Measurements from ENCODE around the gene PGGT1B. TPM values are rescaled to one million over a fixed set of nuclear protein-coding genes. Genes with fewer than 3 reads are reported as not detected.
A peak's percentile ranks its signal among the peaks of the same experiment; 100 is the strongest.

PGGT1B gene
- total and polyA plus RNA-seq, 2 donors (not counting 1 experiment from before 2014, with no cell fraction given): 3.8 to 63.4 TPM

DNA sequence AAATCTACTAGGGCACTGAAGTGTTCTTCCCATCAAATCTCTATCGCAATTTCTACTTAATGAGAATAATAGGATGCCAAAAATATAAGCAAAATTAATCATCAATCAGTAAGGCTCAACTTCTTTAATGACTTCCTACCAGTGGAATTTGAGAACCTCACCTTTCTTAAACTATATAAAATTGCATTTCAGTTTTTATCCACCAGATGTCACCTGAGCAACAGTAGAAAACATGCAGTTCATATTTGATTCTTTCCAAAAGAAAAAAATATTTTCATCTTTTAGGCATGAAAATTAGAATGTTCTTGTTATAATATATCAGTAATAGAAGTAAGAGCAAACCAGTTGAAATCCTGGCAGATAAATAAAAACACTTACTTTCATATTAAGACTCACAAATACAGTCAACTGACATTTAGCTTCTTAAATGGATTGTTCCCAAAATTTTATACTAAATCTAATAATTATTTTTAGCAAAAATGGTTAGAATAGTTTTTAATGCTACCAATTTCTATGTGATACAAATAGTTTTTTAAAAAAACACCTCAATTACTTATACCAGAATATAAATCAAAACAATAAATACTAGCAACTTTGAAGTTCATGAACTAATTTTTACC, 47.2 kb upstream of the PGGT1B start:
- H3K4me3 ChIP-seq (ENCODE audit: control extremely low read depth in 1 of 5, extremely low read depth in 1 of 5, insufficient read depth in 1 of 5, low read depth in 2 of 5, low read length in 4 of 5): no peak overlapping the region
- no peaks in the 10 kb centered on the region for H3K79me2 ChIP-seq (ENCODE audit: control insufficient read depth, insufficient read depth, low read length)
- H3K27ac ChIP-seq (ENCODE audit: low read length in 2 of 2): no peak overlapping the region
- no peaks in the 10 kb centered on the region for H3K4me1 ChIP-seq (ENCODE audit: control insufficient read depth in 2 of 2, insufficient read depth in 2 of 2, low read length in 2 of 2)
- H3K36me3 ChIP-seq (replicated peaks in 1 of 2; ENCODE audit: control extremely low read depth in 1 of 2, control insufficient read depth in 1 of 2, extremely low read depth in 1 of 2, insufficient read depth in 2 of 2, low read length in 1 of 2): no peaks in the 10 kb centered on the region
- ATAC-seq (ENCODE audit: low read depth): peak; percentile 54
- peak; percentile 63 for DNase-seq
- H3K27me3 ChIP-seq (replicated peaks in 1 of 4; ENCODE audit: control extremely low read depth in 1 of 4, control insufficient read depth in 3 of 4, insufficient read depth in 4 of 4, low read length in 3 of 4): peaks cover 0 to 5% (median 3%) of the 10 kb centered on the region in 4 experiments
- WGBS (ENCODE audit: insufficient coverage): no CpG with 5 or more reads among the region's 1 CpG
- intact Hi-C loops (cut with micrococcal nuclease): loop anchor here (1.0 to 5.0 kb wide), 5 partner anchors 213 to 758 kb away; no protein-coding TSS in a partner anchor
- ChIA-PET CTCF (interaction anchor here (0.7 to 12.6 kb wide), 35 partner anchors 9 to 767 kb away, joined by 3 to 327 read pairs (median 4); partner anchors contain the start of genes AP3S1, ATG12, CCDC112 and FEM1C), POLR2A (interaction anchor here (1.1 kb wide), 1 partner anchor 272 kb away, joined by 3 read pairs; no protein-coding TSS in a partner anchor)
- no peaks in the 10 kb centered on the region for H3K9me3 Mint-ChIP-seq (ENCODE audit: insufficient read depth)
- no peaks in the 10 kb centered on the region for H4K20me1 ChIP-seq (ENCODE audit: control insufficient read depth, insufficient read depth, low read length, poor library complexity, severe bottlenecking)
- H3K27ac Mint-ChIP-seq: no peak overlapping the region
- H3K4me1 Mint-ChIP-seq: no peaks in the 10 kb centered on the region
- no peak overlapping the region for H3K9ac ChIP-seq (ENCODE audit: low read length)
- H3K4me2 ChIP-seq (replicated peaks; ENCODE audit: low read depth, low read length, poor library complexity, severe bottlenecking): no peak overlapping the region
- no peaks in the 10 kb centered on the region for H3K9me3 ChIP-seq (ENCODE audit: control extremely low read depth in 1 of 3, control insufficient read depth in 2 of 3, insufficient read depth in 1 of 3, low read length in 2 of 3)
- H3K4me3 Mint-ChIP-seq: no peak overlapping the region
- no peak overlapping the region for H2AFZ ChIP-seq (ENCODE audit: insufficient read depth, low read depth, low read length, poor library complexity, severe bottlenecking)
- TF ChIP-seq EZH2 (IDR thresholded peaks at IDR 0.05; ENCODE audit: borderline replicate concordance, insufficient read depth, low read depth, low read length, poor library complexity, severe bottlenecking): no peak
- TF ChIP-seq, protein P1, sequence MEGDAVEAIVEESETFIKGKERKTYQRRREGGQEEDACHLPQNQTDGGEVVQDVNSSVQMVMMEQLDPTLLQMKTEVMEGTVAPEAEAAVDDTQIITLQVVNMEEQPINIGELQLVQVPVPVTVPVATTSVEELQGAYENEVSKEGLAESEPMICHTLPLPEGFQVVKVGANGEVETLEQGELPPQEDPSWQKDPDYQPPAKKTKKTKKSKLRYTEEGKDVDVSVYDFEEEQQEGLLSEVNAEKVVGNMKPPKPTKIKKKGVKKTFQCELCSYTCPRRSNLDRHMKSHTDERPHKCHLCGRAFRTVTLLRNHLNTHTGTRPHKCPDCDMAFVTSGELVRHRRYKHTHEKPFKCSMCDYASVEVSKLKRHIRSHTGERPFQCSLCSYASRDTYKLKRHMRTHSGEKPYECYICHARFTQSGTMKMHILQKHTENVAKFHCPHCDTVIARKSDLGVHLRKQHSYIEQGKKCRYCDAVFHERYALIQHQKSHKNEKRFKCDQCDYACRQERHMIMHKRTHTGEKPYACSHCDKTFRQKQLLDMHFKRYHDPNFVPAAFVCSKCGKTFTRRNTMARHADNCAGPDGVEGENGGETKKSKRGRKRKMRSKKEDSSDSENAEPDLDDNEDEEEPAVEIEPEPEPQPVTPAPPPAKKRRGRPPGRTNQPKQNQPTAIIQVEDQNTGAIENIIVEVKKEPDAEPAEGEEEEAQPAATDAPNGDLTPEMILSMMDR (IDR thresholded peaks at IDR 0.05): peak; percentile 89
- peaks cover 3% of the 10 kb centered on the region for H3K27me3 Mint-ChIP-seq

DNA sequence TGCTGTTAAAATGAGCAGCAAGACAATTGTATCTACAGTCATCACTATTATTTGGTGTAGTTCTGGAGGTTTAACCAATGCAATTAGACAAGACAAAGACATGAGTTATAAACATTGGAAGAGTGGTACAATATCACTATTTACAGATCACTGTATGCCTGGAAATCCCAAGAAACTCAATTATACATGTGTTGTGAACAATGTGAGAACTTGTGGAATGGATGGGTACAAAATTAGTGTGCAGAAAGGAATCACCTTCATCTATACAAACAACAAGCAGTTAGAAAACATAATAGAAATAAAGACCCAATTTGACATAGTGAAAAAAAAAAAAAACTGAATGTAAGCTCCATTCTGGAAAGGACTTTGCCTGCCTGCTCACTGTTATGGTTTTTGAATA, 46.1 kb upstream of the PGGT1B start:
- no peak for ATAC-seq (ENCODE audit: low read depth)
- Histone ChIP-seq H3K4me3 (ENCODE audit: control extremely low read depth in 1 of 5, extremely low read depth in 1 of 5, insufficient read depth in 1 of 5, low read depth in 2 of 5, low read length in 4 of 5) (no peak overlapping the region), H3K4me1 (ENCODE audit: control insufficient read depth in 2 of 2, insufficient read depth in 2 of 2, low read length in 2 of 2) (no peaks in the 10 kb centered on the region), H2AFZ (ENCODE audit: insufficient read depth, low read depth, low read length, poor library complexity, severe bottlenecking) (no peak overlapping the region), H3K27me3 (replicated peaks in 1 of 4; ENCODE audit: control extremely low read depth in 1 of 4, control insufficient read depth in 3 of 4, insufficient read depth in 4 of 4, low read length in 3 of 4) (peaks cover 0 to 5% (median 3%) of the 10 kb centered on the region in 4 experiments), H3K79me2 (ENCODE audit: control insufficient read depth, insufficient read depth, low read length) (no peaks in the 10 kb centered on the region), H3K4me2 (replicated peaks; ENCODE audit: low read depth, low read length, poor library complexity, severe bottlenecking) (no peak overlapping the region), H3K9me3 (ENCODE audit: control extremely low read depth in 1 of 3, control insufficient read depth in 2 of 3, insufficient read depth in 1 of 3, low read length in 2 of 3) (no peaks in the 10 kb centered on the region), H3K36me3 (replicated peaks in 1 of 2; ENCODE audit: control extremely low read depth in 1 of 2, control insufficient read depth in 1 of 2, extremely low read depth in 1 of 2, insufficient read depth in 2 of 2, low read length in 1 of 2) (no peaks in the 10 kb centered on the region), H3K9ac (ENCODE audit: low read length) (no peak overlapping the region), H3K27ac (ENCODE audit: low read length in 2 of 2) (no peak overlapping the region), H4K20me1 (ENCODE audit: control insufficient read depth, insufficient read depth, low read length, poor library complexity, severe bottlenecking) (no peaks in the 10 kb centered on the region)
- no peak overlapping the region for H3K4me3 Mint-ChIP-seq
- no peak for DNase-seq
- peaks cover 3% of the 10 kb centered on the region for H3K27me3 Mint-ChIP-seq
- CTCF ChIA-PET: interaction anchor here (0.7 to 12.6 kb wide), 37 partner anchors 9 to 768 kb away, joined by 3 to 327 read pairs (median 4); partner anchors contain the start of genes AP3S1, ATG12, CCDC112 and FEM1C
- no peak for TF ChIP-seq EZH2 (IDR thresholded peaks at IDR 0.05; ENCODE audit: borderline replicate concordance, insufficient read depth, low read depth, low read length, poor library complexity, severe bottlenecking)
- TF ChIP-seq, protein P1 (IDR thresholded peaks at IDR 0.05): no peak
- intact Hi-C loops (cut with micrococcal nuclease): loop anchor here (1.0 to 5.0 kb wide), 4 partner anchors 212 to 759 kb away; no protein-coding TSS in a partner anchor
- H3K9me3 Mint-ChIP-seq (ENCODE audit: insufficient read depth): no peaks in the 10 kb centered on the region
- H3K4me1 Mint-ChIP-seq: no peaks in the 10 kb centered on the region
- no peak overlapping the region for H3K27ac Mint-ChIP-seq
- POLR2A ChIA-PET: interaction anchor here (1.1 kb wide), 1 partner anchor 273 kb away, joined by 3 read pairs; no protein-coding TSS in a partner anchor

All from B cell (primary cell).